ENCODE results near the gene CHGA.

Gene CHGA

DNA sequence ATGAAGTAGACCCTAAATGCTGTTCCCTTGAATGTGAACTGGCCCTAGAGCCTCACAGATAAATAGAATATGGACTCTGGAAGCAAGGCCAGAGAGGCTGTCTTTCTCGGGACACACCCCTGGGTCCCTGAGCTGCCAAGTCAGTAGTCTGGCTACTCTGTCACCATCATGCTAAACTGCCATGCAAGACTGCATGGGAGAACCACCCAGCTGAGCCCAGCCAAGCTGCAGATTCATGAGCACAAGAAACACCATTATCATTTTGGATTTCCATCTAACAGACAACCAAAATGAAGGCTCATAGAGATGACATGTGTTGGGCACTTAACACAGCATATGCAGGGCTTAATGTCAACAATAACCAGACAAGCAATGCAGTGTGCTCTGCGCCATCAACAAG, 53.3 kb downstream of the CHGA start:
- H3K4me3 ChIP-seq (ENCODE audit: low read depth, low read length) = no peak overlapping the region

DNA sequence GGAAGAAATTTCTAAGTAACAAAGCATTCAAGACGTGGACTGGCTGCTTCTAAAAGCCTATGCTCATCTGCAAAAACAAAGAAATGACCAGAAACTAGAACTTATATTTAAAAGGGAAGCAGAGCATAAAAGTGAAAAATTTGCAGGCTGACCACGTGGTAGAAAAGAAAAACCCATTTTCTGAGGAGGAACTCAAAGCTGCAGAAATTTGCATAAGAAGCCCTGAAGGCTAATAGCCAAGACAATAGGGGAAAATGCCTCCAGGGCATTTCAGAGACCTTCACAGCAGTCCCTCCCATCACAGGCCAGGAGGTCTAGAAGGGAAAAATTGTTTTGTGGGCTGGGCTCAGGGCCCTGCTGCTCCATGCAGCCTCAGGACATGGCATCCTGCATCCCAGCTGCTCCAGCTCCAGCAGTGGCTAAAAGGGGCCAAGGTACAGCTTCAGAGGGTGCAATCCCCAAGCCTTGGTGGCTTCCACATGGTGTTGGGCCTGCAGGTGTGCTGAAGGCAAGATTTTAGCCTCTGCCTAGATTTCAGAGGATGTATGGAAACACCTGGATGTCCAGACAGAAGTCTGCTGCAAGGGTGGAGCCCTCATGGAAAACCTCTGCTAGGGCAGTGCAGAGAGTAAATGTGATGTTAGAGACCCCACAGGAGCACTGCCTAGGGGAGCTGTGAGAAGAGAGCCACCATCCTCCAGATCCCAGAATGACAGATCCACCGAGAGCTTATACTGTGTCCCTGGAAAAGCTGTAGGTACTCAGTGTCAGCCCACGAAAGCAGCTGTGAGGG, 55.5 kb downstream of the CHGA start:
- no peak overlapping the region for H3K4me3 ChIP-seq (ENCODE audit: low read depth, low read length)

DNA sequence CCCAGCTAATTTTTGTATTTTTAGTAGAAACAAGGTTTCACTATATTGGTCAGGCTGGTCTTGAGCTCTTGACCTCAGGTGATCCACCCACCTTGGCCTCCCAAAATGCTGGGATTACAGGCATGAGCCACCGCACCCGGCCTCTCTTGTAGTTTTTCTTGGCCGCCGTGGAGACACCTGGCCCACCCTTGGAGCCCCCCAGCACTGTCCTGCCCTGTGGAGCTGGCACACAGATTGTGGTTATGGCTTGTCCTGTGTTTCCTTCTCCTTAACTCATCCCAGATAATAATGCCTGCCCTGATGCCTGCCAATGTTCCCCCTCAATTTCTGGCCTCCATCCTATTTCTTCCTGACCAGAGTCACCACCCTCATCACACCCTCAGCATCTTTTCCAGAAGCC, 57.9 kb downstream of the CHGA start:
- H3K4me3 ChIP-seq (ENCODE audit: low read depth, low read length) = no peak overlapping the region

DNA sequence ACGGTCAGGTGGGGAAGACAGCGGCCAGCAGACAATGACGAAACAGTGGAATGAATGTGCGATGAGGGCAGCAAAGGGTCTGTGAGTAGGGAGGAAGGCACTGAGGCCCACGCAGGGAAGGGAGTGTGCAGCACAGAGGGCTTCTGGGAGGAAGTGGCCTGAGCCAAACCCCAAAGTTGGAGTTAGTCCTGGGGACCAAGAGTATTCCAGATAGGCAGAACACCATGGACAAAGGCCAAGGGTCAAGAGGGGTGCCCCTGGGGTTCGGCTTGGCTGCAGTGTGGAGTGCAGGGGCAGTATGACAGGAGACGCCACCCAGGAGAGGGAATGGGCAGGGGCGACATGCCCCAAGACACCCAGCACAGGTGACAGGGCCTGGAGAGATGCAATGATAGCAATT, 58.8 kb downstream of the CHGA start:
- no peak overlapping the region for H3K4me3 ChIP-seq (ENCODE audit: low read depth, low read length)

DNA sequence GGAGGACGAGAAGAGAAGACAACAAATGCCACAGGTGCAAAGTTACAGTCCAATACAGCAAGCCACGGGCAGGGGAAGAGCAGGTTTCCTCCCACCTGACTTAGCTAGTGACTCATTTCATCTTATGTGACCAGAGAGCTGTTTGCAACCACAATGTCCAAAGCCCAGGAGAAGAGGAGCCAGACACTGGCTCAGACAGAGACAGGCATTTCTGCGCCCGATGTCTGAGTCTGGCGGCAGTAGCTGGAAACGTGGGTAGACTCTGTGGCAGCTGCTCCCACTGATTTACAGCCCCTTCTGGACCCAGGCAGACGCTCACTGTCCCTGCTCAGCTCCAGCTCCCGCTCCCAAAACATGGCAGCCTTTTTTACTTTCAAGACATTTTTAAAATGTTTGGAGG, 60.0 kb downstream of the CHGA start:
- no peak overlapping the region for H3K4me3 ChIP-seq (ENCODE audit: low read depth, low read length)

DNA sequence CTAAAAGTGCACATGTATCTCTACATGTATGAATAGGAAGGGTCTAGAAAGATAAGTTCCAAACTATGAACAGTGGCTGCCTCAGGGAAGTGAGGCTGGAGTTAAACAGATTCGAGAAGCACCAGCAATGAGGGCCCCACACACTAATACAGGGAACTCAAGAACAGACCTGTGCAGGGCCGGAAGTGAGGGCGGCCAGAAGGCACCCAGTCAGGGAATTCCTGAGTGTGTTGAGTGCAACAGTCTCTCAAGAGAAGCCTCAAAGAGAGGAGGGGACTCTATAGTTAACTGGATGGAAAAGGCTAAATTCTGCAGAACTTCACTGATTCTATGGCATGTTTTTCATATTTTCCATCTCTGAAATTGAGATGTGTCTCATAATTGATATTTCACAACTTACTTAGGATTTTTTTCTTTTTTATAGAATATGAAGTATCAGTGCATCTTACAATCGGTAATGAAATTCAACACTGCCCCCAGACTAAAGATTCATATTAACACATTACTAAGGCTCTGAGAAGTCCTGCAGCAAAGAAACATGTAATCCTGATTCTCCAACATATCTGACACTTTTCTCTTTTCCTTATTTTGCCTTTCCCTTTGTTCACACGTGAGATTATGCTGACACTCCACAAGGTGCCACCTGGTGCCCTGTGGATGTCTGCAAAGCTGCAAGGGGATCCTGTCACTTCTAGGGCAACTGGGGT, 61.3 kb downstream of the CHGA start:
- no peak overlapping the region for H3K4me3 ChIP-seq (ENCODE audit: low read depth, low read length)

Data from iPS-11a (cell line).